ENCODE results near the gene TPX2. TPM values are rescaled to one million over a fixed set of nuclear protein-coding genes. Genes with fewer than 3 reads are reported as not detected.

TPX2 gene
- total RNA-seq, 1 donor from 2014 or later = 1.1 TPM

- DNase-seq (ENCODE audit: low spot score) = no peak
Measured at GRCh38 chr20:31848088-31848999, 109.3 kb downstream of the TPX2 start.

DNA sequence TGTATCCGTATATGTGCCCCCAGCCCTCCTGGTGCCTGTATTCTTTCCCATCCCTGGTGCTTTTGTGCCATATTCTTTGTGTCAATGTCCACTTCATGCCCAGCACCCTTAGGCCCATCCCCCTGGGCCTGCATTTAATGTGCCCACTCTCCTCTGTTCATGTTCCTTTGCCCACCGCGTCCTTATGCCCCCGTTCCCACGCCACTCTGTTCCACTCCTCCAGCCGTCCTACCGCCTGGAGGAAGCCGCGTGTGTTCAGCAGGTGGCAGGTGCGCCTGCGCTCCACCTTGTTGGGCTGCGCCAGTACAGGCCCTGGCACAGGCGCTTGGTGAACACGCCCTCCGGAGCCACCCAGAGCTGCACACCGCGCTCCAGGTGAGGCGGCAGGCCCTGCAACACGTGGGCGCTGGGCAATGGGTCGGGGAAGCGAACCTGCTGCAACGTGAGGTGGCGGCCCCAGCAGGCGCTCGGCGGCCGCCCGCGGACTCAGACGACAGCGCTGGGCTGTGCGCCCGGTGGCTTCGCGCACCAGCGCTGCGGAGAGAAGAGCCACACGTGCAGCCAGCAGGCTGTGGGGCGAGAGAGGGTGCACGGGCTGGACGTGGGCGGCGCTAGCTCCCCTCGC, 110.3 kb downstream of the TPX2 start:
- DNase-seq (ENCODE audit: low spot score) = no peak

Other genes starting within 250 kb of the TPX2 start
- gene HM13, start 224.8 kb upstream of the TPX2 start, total RNA-seq = 186 TPM
- 223 TPM for gene ID1, start 134.0 kb upstream of the TPX2 start, total RNA-seq
- gene COX4I2, start 101.4 kb upstream of the TPX2 start, total RNA-seq = 2.3 TPM
- gene BCL2L1, start 16.4 kb upstream of the TPX2 start, total RNA-seq = 135 TPM
- gene MYLK2, start 80.1 kb downstream of the TPX2 start, total RNA-seq = not detected
- not detected for gene FOXS1, start 106.3 kb downstream of the TPX2 start, total RNA-seq
- gene DUSP15, start 131.2 kb downstream of the TPX2 start, total RNA-seq = 0.77 TPM
- 0.13 TPM for gene TTLL9, start 131.3 kb downstream of the TPX2 start, total RNA-seq
- gene PDRG1, start 212.8 kb downstream of the TPX2 start, total RNA-seq = 5.9 TPM
- not detected for gene XKR7, start 228.9 kb downstream of the TPX2 start, total RNA-seq

Measured in mesenteric fat pad (tissue), 1 donor.